GM19463 (cell line): ENCODE results near the gene PRR23E.

ENCODE experiments used
- ATAC-seq: cut with Tn5 transposase; IDR thresholded peaks from one replicate; pipeline ENCODE4 v1.9.1; 2021; ENCODE audit warnings: mild to moderate bottlenecking, moderate library complexity; ENCODE audit not compliant: unreplicated experiment

PRR23E gene

DNA sequence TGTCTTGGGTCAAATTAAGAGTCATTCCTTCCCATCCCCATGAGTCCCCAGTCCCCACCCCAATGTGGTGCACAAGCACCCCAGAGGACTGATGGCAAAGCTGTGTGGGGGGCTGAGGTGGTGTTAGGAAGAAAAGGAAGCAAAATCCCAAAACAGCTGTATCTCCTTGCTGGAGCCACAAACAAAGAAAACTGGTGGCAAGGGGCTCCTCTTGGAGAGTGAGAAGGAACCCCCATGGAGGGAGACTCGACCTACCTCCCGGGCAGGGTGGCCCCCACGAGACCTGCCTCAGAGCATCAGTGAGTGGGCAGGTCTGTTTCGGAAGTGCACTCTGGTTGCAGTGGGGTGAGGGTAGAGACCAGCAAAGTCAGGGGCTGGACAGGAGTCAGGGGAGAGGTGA, 29.2 kb downstream of the PRR23E start:
- no peak for ATAC-seq

DNA sequence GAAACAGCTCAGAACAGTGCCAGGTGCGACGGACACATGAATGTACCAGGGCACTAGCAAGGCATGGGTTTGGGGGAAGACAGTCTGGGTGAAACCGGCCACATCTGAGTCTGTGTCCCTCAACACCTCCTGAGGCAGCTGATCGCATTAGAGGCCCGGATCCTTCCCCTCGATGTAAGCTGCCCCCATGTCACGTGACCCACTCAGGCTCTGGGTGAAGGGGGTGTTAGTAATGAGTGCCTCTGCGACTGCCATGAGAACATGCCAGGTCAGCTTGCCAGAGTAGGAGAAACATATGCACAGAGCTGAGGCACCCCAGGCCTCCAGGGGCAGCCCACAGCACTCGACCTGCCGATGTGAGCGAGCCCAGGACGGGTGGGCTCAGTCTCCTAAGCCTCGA, 29.7 kb downstream of the PRR23E start:
- no peak for ATAC-seq

DNA sequence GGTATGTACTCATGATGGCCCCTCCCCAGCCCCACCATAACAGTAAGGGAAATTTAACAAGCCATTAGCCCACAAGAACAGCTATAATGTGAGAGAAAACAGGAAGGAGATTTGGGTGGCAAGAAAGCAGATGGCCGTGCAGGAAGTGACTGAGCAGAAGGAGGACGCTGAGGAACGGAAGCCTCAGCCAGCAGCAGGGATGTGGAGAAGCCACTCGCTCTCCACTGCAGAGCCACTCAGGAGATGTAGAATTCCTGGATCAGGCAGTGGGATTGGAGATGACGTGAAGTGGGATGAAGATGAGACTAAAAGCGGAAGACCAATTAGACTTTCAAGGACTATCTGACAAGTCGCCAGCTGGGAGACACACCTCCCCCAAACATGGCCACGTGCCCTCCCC, 31.2 kb downstream of the PRR23E start:
- ATAC-seq, result no peak

DNA sequence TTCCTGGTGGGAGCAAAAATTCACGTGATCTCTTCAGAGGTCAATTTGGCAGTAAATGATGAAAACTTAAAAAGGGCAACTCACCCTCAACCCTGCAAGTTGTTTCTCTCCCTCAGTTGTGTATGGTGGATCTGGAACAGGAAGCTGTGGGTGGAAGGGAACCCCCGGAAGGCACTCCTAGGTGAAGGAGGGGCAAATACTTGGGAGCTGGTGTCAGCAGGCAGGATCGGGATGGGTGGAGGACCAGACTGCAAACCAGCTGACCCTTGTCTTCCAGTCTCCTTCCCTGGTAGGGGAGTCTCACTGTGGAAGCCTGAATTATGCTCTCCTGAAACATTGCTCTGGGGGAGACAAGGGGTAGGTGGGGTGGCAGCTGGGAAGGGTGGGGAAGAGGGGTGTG, 33.5 kb downstream of the PRR23E start:
- ATAC-seq, result no peak

DNA sequence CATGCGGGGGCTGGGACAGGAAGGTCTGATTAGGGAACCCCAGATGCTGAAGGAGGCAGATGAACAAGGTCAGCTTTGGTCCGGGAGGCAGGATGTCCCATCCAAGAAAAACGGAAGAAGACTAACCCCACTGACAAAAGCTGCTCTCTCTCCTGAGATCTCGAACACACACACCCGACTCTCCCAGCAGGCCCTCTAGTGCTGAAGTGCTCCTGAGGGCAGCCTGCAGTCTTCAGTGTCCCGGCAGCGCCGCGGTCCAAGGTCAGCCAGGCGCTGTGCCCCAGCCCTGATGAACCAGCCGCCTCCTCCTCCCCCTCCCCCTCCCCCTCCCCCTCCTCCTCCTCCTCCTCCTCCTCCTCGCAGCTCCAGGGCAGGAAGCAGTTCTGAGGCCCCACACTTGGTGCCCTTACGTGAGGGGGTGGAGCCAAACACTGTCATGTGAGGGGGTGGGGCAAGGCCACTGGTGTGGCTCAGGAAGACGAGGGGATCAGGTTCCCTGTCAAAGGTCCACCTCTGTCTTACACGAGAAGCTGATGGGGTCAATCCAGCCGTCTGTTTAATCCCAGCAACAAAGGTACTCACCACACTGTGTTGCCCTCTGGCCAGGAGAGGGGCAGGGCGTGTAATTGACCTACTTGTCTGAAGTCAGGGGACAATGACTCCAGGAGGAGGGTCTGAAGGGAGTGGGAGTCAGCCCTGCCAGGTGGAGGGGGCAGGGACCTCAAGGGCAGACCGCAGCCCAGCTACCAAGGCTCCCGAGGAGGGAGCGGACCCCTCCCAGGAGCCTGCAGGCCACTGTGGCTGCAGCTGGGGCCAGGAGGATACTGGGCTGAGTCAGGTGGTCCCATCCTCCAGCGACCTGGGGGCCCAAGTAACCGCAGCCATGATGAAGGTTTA, 34.3 kb downstream of the PRR23E start:
- no peak for ATAC-seq

DNA sequence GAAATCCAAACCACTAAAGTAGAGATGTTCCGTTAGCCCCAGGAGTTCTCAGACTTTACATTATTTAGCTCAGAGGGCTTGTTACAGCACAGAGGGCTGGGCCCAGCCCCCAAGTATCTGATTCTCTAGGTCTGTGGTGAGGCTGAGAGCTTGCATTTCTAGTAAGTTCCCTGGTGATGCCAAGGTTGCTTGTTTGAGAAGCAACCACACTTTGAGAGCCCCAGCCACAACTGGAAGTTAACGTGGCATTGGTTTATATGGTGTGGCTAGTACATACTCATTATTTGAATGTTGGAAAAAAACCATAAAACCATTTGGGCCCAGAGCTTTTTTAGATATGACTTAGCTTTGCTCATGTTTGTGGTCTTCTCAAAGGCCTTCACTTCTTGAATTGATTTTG, 35.9 kb downstream of the PRR23E start:
- no peak for ATAC-seq

DNA sequence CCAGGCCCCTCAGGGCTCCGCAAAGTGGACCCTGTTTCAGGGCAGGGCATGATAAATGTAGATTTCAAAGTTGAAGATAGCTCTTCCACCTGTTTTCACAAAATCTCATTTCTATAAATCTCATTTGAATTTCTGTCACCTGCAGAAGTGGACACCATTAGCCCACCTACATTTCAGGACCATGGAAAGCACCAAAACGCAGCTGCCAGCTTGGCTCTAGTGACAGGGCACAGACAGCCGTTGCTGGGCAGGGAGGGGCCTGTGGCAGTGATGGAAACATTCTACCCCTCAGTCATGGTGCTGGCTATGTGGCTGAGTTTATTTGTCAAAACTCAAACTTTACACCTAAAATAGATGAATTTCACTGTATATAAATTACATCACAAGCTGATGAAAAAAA, 40.4 kb downstream of the PRR23E start:
- ATAC-seq, result no peak

DNA sequence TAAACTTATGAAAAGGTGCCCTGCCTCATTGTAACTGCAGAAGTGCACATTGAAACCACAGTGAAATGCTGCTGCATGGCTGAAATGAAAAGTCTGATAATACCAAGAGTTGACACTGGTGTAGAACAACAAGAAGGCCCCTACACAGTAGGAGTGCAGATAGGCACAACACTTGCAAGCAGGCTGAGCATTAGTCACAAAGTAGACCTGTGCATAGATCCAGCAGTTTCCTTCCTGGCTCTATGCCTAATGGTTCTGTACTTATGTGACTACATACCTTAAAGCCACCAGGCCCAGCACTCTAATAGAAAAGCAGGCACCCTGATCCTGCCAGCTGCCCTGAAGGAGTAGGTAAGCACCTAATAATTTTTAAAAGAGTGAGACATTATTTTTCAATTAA, 41.8 kb downstream of the PRR23E start:
- no peak for ATAC-seq

DNA sequence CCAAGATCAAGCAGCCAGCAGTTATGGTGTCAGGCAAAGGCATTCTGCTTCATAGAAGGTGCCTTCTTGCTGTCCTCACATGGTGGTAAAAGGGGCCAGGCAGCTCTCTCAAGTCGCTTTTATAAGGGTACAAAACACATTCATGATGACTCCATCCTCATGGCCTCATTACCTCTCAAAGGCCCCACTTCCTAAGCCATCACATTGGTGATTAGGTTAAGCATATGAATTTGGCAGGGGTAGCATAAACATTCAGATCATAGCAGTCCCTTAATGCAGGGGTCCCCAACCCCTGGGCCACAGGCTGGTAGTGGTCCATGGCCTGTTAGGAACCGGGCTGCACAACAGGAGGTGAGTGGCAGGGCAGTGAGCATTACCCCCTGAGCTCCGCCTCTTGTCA, 42.8 kb downstream of the PRR23E start:
- no peak for ATAC-seq

DNA sequence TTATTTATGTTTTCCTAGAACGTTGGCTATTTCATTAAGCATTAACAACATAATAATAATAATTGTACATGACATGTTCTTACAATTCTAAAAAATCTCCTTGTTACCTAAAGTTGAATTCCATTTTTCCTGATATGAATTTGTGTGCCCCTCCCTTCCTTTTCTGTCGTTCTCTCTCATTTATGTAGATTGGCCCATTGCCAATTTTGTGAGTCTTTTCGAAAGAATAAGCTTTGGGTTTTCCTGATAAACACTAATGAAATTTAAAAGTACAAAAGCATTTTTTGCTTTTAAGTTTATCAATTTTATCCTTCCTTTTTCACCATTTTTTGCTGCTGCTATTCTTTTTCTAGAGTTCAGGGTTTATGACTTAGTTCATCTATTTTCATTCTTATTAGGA, 44.9 kb downstream of the PRR23E start:
- no peak for ATAC-seq

DNA sequence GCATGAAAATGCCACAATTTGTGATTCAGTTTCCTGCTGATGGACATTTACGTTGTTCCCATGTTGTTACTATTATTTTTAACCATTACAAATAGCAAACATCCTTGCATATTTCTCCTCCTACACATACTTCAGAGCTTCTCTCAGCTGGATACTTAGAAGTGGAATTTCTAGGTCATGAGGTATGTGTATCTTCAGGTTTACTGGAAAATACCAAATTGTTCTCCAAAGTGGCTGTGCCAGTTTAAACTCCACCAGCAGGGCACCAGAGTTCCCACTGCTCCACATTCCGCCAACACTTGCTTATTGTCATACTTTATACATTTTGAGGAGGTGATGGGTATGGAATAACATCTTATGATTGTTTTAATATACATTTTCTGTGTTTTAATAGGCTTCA, 45.7 kb downstream of the PRR23E start:
- no peak for ATAC-seq

DNA sequence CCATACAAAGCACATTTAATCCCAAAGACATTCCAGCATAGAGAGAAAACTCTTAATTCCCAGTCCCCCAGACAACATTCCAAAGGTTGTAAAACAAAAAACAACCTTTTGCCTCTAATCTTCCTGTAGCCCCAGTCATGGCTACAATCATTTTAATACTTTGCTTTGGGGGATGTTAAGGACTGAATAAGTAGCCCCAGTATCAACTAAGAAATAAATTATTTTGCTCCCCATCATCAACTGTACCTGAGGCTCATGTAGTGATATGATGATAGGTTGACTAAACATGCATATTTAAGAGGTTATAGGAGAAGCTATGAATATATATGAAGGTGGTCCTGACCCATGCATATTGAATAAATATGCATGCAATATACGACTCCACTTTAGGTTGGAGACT, 54.4 kb downstream of the PRR23E start:
- ATAC-seq, result no peak
